ENCODE data around the gene TAS1R1.

Gene TAS1R1

GRCh38 chr1:6569033-6569432 lies 13.9 kb downstream of the TAS1R1 start:
- TF ChIP-seq CTCF (IDR thresholded peaks at IDR 0.05; ENCODE audit: low read depth, low read length, missing control alignments) = no peak
- H3K36me3 ChIP-seq (replicated peaks) = no peaks in the 10 kb centered on the region
- H3K27me3 ChIP-seq (replicated peaks) = peaks cover 4% of the 10 kb centered on the region
- in situ Hi-C loops (cut with HindIII; ENCODE audit: low pct_ligation_motif_present, low sequenced_read_pairs) = no loop called here
- no peak overlapping the region for H3K4me3 ChIP-seq (ENCODE audit: low read depth, low read length)
- H3K27ac ChIP-seq = no peak overlapping the region
- DNase-seq = no peak

GRCh38 chr1:6570100-6570499 lies 15.0 kb downstream of the TAS1R1 start:
- DNase-seq = no peak
- H3K27ac ChIP-seq = no peak overlapping the region
- no peaks in the 10 kb centered on the region for H3K36me3 ChIP-seq (replicated peaks)
- peaks cover 4% of the 10 kb centered on the region for H3K27me3 ChIP-seq (replicated peaks)
- in situ Hi-C loops (cut with HindIII; ENCODE audit: low pct_ligation_motif_present, low sequenced_read_pairs) = no loop called here
- TF ChIP-seq CTCF (IDR thresholded peaks at IDR 0.05; ENCODE audit: low read depth, low read length, missing control alignments) = no peak
- H3K4me3 ChIP-seq (ENCODE audit: low read depth, low read length) = no peak overlapping the region

- no peak for DNase-seq
- Histone ChIP-seq H3K27me3 (replicated peaks) (peaks cover 1% of the 10 kb centered on the region), H3K4me3 (ENCODE audit: low read depth, low read length) (no peak overlapping the region), H3K27ac (no peak overlapping the region), H3K36me3 (replicated peaks) (no peaks in the 10 kb centered on the region)
- TF ChIP-seq CTCF (IDR thresholded peaks at IDR 0.05; ENCODE audit: low read depth, low read length, missing control alignments) = no peak
- in situ Hi-C loops (cut with HindIII; ENCODE audit: low pct_ligation_motif_present, low sequenced_read_pairs) = no loop called here
Measured at GRCh38 chr1:6570987-6571386, 15.9 kb downstream of the TAS1R1 start.

GRCh38 chr1:6572653-6573383 lies 17.7 kb downstream of the TAS1R1 start:
- Histone ChIP-seq H3K27me3 (replicated peaks) (no peaks in the 10 kb centered on the region), H3K36me3 (replicated peaks) (no peaks in the 10 kb centered on the region), H3K27ac (no peak overlapping the region), H3K4me3 (ENCODE audit: low read depth, low read length) (no peak overlapping the region)
- in situ Hi-C loops (cut with HindIII; ENCODE audit: low pct_ligation_motif_present, low sequenced_read_pairs) = no loop called here
- no peak for TF ChIP-seq CTCF (IDR thresholded peaks at IDR 0.05; ENCODE audit: low read depth, low read length, missing control alignments)
- no peak for DNase-seq

- no peak for TF ChIP-seq CTCF (IDR thresholded peaks at IDR 0.05; ENCODE audit: low read depth, low read length, missing control alignments)
- in situ Hi-C loops (cut with HindIII; ENCODE audit: low pct_ligation_motif_present, low sequenced_read_pairs) = no loop called here
- Histone ChIP-seq H3K4me3 (ENCODE audit: low read depth, low read length) (no peak overlapping the region), H3K36me3 (replicated peaks) (no peaks in the 10 kb centered on the region), H3K27me3 (replicated peaks) (no peaks in the 10 kb centered on the region), H3K27ac (no peak overlapping the region)
- no peak for DNase-seq
Measured at GRCh38 chr1:6574025-6574620, 19.0 kb downstream of the TAS1R1 start.
